Choroid plexus epithelial cell (primary cell): ENCODE measurements around the gene P4HB.

ENCODE experiments used
- DNase-seq: peaks from one replicate; pipeline ENCODE4 v3.0.0-alpha.2; 2010; ENCODE audit warnings: low read depth
- H3K4me3 ChIP-seq: 2 replicates; pipeline ENCODE4 v1.5.1; 2011; ENCODE audit warnings: low read depth, mild to moderate bottlenecking, control low read depth, low read length, moderate library complexity
- CTCF ChIP-seq: conservative IDR thresholded peaks from 2 replicates; pipeline ENCODE4 v1.5.1; 2011; ENCODE audit warnings: low read depth, mild to moderate bottlenecking, control low read depth, inconsistent platforms, low read length, moderate library complexity

The P4HB gene

GRCh38 chr17:81867170-81867990 is 7.0 kb upstream of the P4HB start:
- peak; percentile 67 for DNase-seq
- H3K4me3 ChIP-seq: no peak overlapping the region
- no peak for TF ChIP-seq CTCF

DNA sequence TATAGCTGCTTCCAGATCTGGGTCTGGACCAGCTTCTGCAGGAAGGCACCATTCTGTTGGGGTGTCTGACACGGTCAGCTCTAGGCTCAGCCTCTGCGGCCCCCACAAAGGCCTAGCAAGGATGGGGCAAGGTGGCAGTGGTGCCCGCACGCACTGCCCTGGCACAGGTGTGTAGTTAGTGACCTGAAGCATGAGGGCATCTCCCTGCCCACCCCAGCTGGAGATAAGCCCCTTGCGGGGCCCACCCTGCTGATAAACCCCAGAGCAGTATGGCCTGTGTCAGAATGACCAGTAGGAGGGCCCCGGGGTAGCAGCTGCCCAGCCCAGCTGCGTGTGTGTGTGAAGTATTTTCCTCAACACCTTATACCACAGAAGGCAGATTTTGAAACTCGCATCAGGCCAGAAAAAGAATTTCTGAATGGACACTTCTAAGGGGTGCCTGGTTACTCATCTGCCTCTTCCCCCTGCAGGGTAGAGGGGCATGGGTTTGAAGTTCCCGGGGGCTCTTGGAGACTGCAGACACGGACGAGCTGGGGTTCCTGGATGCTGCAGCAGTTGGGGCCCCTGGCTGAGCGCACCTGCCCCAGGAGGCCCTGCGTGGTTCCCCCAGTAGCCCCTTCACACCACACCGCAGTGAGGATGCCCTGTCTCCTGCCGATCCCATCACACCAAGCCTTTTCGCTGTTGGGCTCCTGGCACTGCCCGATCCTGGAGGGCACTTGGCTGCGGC is 6.3 kb upstream of the P4HB start:
- TF ChIP-seq CTCF: no peak
- DNase-seq: peak; percentile 30
- H3K4me3 ChIP-seq: no peak overlapping the region

GRCh38 chr17:81865733-81866439 is 5.6 kb upstream of the P4HB start:
- peak; percentile 34 for DNase-seq
- H3K4me3 ChIP-seq: no peak overlapping the region
- TF ChIP-seq CTCF: no peak

DNA sequence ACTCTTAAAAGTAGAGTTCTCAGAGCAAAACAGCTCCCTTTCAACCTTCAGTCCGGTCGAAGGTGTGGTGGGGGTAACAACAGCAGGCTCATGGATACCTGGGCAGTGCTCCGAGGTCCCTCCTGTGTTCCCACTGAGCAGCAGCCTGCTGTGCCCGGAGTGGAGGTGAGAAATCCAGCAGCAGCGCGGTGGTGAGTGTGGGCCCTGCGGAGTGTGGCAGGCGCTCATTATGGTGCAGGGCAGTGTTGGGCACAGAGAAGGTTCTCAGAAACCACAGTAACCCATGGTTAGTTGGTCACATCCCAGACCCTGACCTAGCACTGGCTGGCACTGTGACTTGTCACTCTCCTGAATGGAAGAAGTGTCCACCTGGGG is 5.0 kb upstream of the P4HB start:
- no peak for TF ChIP-seq CTCF
- DNase-seq: no peak
- H3K4me3 ChIP-seq: no peak overlapping the region

- TF ChIP-seq CTCF: no peak
- no peak overlapping the region for H3K4me3 ChIP-seq
- no peak for DNase-seq
Observed at GRCh38 chr17:81863833-81864768, 3.8 kb upstream of the P4HB start.

- H3K4me3 ChIP-seq: no peak overlapping the region
- TF ChIP-seq CTCF: no peak
- DNase-seq: no peak
Observed at GRCh38 chr17:81863123-81863675, 2.9 kb upstream of the P4HB start.
